K562 (cell line): ENCODE measurements around the gene C3. TPM values are rescaled to one million over a fixed set of nuclear protein-coding genes. Genes with fewer than 3 reads are reported as not detected.
A peak's percentile ranks its signal among the peaks of the same experiment; 100 is the strongest.

Experiments
- BRF1 ChIP-seq: IDR thresholded peaks from 3 replicates; pipeline ENCODE4 v1.6.1; 2011; ENCODE audit warnings: borderline replicate concordance, mild to moderate bottlenecking; ENCODE audit not compliant: insufficient read length; ENCODE audit errors: extremely low read depth
- CBFB ChIP-seq: sonication (generic); formaldehyde crosslinking; IDR thresholded peaks from 2 replicates; pipeline ENCODE4 v1.4.0; 2020; ENCODE audit warnings: mild to moderate bottlenecking, missing genetic modification reagents
- KLF16 ChIP-seq: IDR thresholded peaks from 2 replicates; pipeline ENCODE4 v1.6.1; 2016; ENCODE audit warnings: antibody characterized with exemption
- MAZ ChIP-seq, 2 experiments: fragments of 450-650 bp in 1 of 2; sonication (generic) in 1 of 2; formaldehyde crosslinking; IDR thresholded peaks in 1 of 2; conservative IDR thresholded peaks in 1 of 2; 2 replicates each; pipeline versions ENCODE4 v1.4.0 to v1.5.0; 2020; ENCODE audit warnings: mild to moderate bottlenecking in 1 of 2, missing genetic modification reagents in 1 of 2
- MGA ChIP-seq: fragments of 450-650 bp; IDR thresholded peaks from 2 replicates; pipeline ENCODE4 v1.6.1; 2016; ENCODE audit warnings: mild to moderate bottlenecking, moderate library complexity
- PML ChIP-seq: IDR thresholded peaks from 2 replicates; pipeline ENCODE4 v1.6.1; 2012; ENCODE audit warnings: low read length, inconsistent platforms
- PRMT5 ChIP-seq: sonication (generic); formaldehyde crosslinking; IDR thresholded peaks from 2 replicates; pipeline ENCODE4 v1.5.0; 2020; ENCODE audit warnings: missing genetic modification reagents
- SREBF2 ChIP-seq: sonication (generic); formaldehyde crosslinking; IDR thresholded peaks from 2 replicates; pipeline ENCODE4 v1.4.0; 2020; ENCODE audit warnings: mild to moderate bottlenecking, missing genetic modification reagents
- ZNF23 ChIP-seq: fragments of 250-450 bp; sonication (Bioruptor Pico); IDR thresholded peaks from 2 replicates; pipeline ENCODE4 v1.4.0; 2020; ENCODE audit warnings: mild to moderate bottlenecking
- ZNF740 ChIP-seq, 3 experiments: fragments of 200-800 bp in 1 of 3; sonication (Bioruptor generic) in 1 of 3; sonication (generic) in 1 of 3; formaldehyde crosslinking in 1 of 3; IDR thresholded peaks; 2 replicates each; pipeline versions ENCODE4 v1.6.1 to v1.8.0; 2016 to 2022; ENCODE audit warnings: mild to moderate bottlenecking in 2 of 3, missing compliant biosample characterization in 2 of 3, missing genetic modification characterization in 2 of 3, missing genetic modification reagents in 1 of 3
- ZNF785 ChIP-seq: fragments of 250-450 bp; sonication (Bioruptor Pico); IDR thresholded peaks from 2 replicates; pipeline ENCODE4 v1.4.0; 2020; ENCODE audit warnings: mild to moderate bottlenecking
- polyA plus RNA-seq, 8 experiments: library from polyadenylated mRNA; depleted of rRNA in 4 of 8; stranded (reverse) in 5 of 8; unstranded in 3 of 8; fragments of >200 nt; fragmentation: Nextera tagmentation in 2 of 8; fragmentation: Illumina TruSeq in 1 of 8; extraction: Ambion mirVana in 2 of 8; extraction: Trizol in 1 of 8; gene quantifications; 2 replicates each; pipeline versions ENCODE4 v1.2.1 to v1.2.3, GENCODE V29; 2011 to 2014; ENCODE audit warnings: inconsistent platforms in 1 of 8, missing spikeins in 1 of 8
- total RNA-seq, 7 experiments: library from RNA; depleted of rRNA in 6 of 7; stranded (reverse); fragments of >200 nt in 6 of 7; fragmentation: Illumina TruSeq in 2 of 7; extraction: Trizol in 2 of 7; gene quantifications; 2 replicates each; pipeline versions ENCODE4 v1.2.1 to v1.2.3, GENCODE V29; 2011 to 2021; ENCODE audit warnings: low replicate concordance in 1 of 7
- TF ChIP-seq, protein P1 (sequence below): fragments of 450-650 bp; formaldehyde crosslinking; IDR thresholded peaks from 2 replicates; pipeline ENCODE4 v1.4.0; 2022; ENCODE audit warnings: missing genetic modification characterization

C3 gene
- total and polyA plus RNA-seq, 9 of the 15 experiments (the other 6 are each of a cell fraction or from before 2014, with no cell fraction given) = 0.59 to 10.6 (median 2.2) TPM

DNA sequence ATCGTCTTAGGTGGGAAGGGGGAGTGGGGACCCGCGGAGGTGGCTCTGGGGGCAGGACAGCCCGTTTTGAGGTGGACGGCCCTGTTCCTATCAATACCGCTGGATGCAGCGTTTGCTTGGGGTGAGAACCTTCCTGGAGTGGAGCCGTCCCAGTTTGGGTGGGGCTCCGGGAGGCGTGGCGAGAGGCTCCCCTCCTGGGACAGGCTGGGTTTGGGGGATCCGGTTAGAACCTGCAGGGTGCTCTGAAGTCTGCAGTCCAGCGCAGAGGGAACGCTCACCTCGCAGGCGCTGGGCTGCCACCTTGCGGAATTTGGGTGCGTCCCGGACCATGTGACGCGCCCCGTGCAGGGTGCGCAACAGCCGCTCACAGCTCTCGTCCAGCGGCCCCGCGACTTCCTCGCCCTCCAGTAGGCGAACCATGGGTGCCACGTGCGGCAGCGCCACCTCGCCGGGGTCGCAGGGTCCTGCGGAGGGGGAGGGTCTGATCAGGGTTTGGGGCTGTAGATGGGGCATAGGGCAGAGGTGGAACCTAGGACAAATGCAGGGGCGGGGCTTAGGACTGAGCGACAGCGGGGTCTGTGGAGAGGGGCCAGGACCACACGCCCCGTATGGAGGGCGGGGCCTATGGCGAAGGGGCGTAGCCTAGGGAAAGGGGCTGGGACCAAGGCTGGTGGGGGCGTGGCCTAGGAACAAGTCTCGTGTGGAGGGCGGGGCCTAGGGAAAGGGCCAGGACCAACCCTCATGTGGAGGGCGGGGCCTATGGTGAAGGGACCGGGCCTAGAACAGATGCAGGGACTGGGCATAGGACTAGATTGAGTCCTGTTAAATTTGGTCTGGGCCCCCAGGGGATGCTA is 33.0 kb upstream of the C3 start (continued):
- TF ChIP-seq KLF16 (peak; percentile 53), MAZ (CRISPR knock-in tag; conservative IDR thresholded peaks at IDR 0.05 in 1 of 2, IDR thresholded peaks at IDR 0.05 in 1 of 2) (peak; percentile 86 to 89), ZNF23 (CRISPR knock-in tag) (no peak), BRF1 (no peak), SREBF2 (CRISPR knock-in tag) (0 out of 2 replicates have a peak, but pooled peaks have one; percentile 20), ZNF785 (CRISPR knock-in tag) (no peak), PML (0 out of 2 replicates have a peak, but pooled peaks have one; percentile 41), PRMT5 (CRISPR knock-in tag) (no peak), CBFB (CRISPR knock-in tag) (no peak; the same call in 1 of the 2 replicates), ZNF740 (CRISPR knock-in tag; IDR thresholded peaks at IDR 0.05) (peak; percentile 56; the same call in 1 of the 2 replicates), ZNF740 (tag; IDR thresholded peaks at IDR 0.05) (no peak), MGA (peak; percentile 97)
- TF ChIP-seq, protein P1, sequence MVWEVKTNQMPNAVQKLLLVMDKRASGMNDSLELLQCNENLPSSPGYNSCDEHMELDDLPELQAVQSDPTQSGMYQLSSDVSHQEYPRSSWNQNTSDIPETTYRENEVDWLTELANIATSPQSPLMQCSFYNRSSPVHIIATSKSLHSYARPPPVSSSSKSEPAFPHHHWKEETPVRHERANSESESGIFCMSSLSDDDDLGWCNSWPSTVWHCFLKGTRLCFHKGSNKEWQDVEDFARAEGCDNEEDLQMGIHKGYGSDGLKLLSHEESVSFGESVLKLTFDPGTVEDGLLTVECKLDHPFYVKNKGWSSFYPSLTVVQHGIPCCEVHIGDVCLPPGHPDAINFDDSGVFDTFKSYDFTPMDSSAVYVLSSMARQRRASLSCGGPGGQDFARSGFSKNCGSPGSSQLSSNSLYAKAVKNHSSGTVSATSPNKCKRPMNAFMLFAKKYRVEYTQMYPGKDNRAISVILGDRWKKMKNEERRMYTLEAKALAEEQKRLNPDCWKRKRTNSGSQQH (CRISPR knock-in tag) = 0 out of 2 replicates have a peak, but pooled peaks have one; percentile 25
